Measurements from ENCODE around the gene ATP5MC2.
"Not testable (repeated sequence)": the region's sequence is repeated elsewhere in the genome, so short reads cannot be mapped to it uniquely, and the experiment has no call there.

The ATP5MC2 gene

GRCh38 chr12:53675701-53676607, at the start of gene ATP5MC2:
TSS of gene ATP5MC2 (minus strand) at chr12:53676083. CDS start at chr12:53672614, 3,469 bp downstream.
- DNase-seq (ENCODE audit: low read depth) = peak; percentile 96

- DNase-seq (ENCODE audit: low read depth) = no peak
These were observed 46.7 kb upstream of the ATP5MC2 start for GRCh38 chr12:53722450-53723041.

GRCh38 chr12:53720946-53721345, 45.1 kb upstream of the ATP5MC2 start:
- no peak for DNase-seq (ENCODE audit: low read depth)

- DNase-seq (ENCODE audit: low read depth) = no peak
These were observed 43.8 kb upstream of the ATP5MC2 start for GRCh38 chr12:53719649-53720048.

GRCh38 chr12:53718567-53718966, 42.7 kb upstream of the ATP5MC2 start:
- DNase-seq (ENCODE audit: low read depth) = not testable (repeated sequence)

GRCh38 chr12:53717319-53717718, 41.4 kb upstream of the ATP5MC2 start:
- DNase-seq (ENCODE audit: low read depth) = no peak

GRCh38 chr12:53714004-53714403, 38.1 kb upstream of the ATP5MC2 start:
- DNase-seq (ENCODE audit: low read depth) = no peak

GRCh38 chr12:53713516-53713915, 37.6 kb upstream of the ATP5MC2 start:
- no peak for DNase-seq (ENCODE audit: low read depth)

- DNase-seq (ENCODE audit: low read depth) = no peak
These were observed 36.3 kb upstream of the ATP5MC2 start for GRCh38 chr12:53712059-53712643.

GRCh38 chr12:53710091-53710490, 34.2 kb upstream of the ATP5MC2 start:
- DNase-seq (ENCODE audit: low read depth) = no peak

GRCh38 chr12:53709671-53710070, 33.8 kb upstream of the ATP5MC2 start:
- no peak for DNase-seq (ENCODE audit: low read depth)

- DNase-seq (ENCODE audit: low read depth) = no peak
These were observed 30.2 kb upstream of the ATP5MC2 start for GRCh38 chr12:53706080-53706479.

- DNase-seq (ENCODE audit: low read depth) = no peak
These were observed 27.9 kb upstream of the ATP5MC2 start for GRCh38 chr12:53703756-53704155.

GRCh38 chr12:53701518-53702264, 25.8 kb upstream of the ATP5MC2 start:
- peak; percentile 41 for DNase-seq (ENCODE audit: low read depth)

GRCh38 chr12:53700567-53700966, 24.7 kb upstream of the ATP5MC2 start:
- DNase-seq (ENCODE audit: low read depth) = no peak

GRCh38 chr12:53699678-53700025, 23.8 kb upstream of the ATP5MC2 start:
- no peak for DNase-seq (ENCODE audit: low read depth)

GRCh38 chr12:53698948-53699677, 23.2 kb upstream of the ATP5MC2 start:
- no peak for DNase-seq (ENCODE audit: low read depth)

GRCh38 chr12:53696655-53697331, 20.9 kb upstream of the ATP5MC2 start:
- no peak for DNase-seq (ENCODE audit: low read depth)

- no peak for DNase-seq (ENCODE audit: low read depth)
These were observed 20.4 kb upstream of the ATP5MC2 start for GRCh38 chr12:53696285-53696654.

- DNase-seq (ENCODE audit: low read depth) = no peak
These were observed 19.6 kb upstream of the ATP5MC2 start for GRCh38 chr12:53695152-53696145.
